Fibroblast of villous mesenchyme (primary cell): Measurements from ENCODE around the gene PPARGC1A. TPM values are rescaled to one million over a fixed set of nuclear protein-coding genes. Genes with fewer than 3 reads are reported as not detected.

Source experiments
- DNase-seq: peaks from one replicate; pipeline ENCODE4 v3.0.0-alpha.2; 2010; ENCODE audit warnings: low read depth
- H3K4me3 ChIP-seq: 2 replicates; pipeline ENCODE4 v1.5.1; 2011; ENCODE audit warnings: low read depth, mild to moderate bottlenecking, low read length
- CTCF ChIP-seq: IDR thresholded peaks from 2 replicates; pipeline ENCODE4 v1.5.1; 2012; ENCODE audit warnings: low read depth, mild to moderate bottlenecking, low read length; ENCODE audit not compliant: insufficient read depth
- total RNA-seq: library from RNA; depleted of rRNA; stranded (reverse); fragments of >200 nt; gene quantifications from 2 replicates; pipeline ENCODE4 v1.2.3, GENCODE V29; 2012

PPARGC1A gene
- total RNA-seq, 1 donor = 0.86 TPM

DNA sequence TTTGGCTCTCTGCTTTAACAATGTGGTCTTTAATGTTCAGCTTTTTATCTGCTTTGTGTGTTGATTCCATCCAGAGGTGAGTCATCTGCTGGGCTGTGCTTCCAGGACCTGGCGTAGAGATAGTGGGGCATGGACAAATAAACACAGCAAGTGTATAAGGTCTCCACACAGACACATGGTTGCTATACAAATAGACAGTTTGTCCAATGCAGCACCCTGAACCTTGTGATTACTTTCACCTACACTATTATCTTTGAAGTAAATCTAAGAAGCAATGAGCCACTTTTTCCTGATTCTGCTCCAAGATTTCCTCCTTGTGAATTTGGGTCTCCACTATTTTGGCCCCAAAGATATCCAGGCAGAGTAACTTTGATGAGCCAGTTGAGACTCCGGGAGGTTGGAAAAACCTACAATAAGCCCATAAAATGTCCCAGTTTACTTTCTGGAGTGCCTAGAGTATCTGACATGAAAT is 12.1 kb downstream of the PPARGC1A start:
- no peak overlapping the region for H3K4me3 ChIP-seq
- no peak for TF ChIP-seq CTCF
- peak; percentile 42 for DNase-seq

DNA sequence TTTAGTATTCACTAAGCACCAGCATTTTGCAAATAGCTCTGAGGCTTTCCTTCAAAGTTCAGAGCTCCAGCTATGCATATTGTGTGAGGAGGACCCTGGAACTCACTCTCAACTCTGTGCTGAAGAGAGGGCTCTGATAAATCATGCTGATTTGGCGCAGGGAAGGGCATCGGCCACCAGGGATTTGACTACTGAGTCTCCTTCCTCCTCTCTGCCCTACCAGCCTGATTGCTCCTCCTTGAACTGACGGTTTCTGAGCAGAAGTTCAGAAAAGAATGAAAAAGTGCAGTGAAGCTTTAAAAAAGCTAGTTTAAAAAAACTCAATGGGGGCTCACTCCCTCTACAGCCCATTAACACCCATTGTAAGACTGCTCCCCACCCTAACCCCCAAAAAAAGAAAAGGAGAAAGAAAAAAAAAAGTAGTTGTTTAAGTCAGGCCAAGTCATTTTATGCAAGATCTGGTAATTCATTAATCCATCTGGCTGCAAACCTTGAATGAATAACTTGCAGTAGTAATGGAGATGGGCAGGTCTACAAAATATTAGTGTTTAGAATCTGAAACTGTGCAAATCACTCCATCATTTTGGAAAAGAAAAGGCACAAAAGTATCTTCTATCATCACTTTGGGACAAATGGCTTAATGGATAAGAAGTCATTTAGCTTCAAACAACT is 13.3 kb downstream of the PPARGC1A start:
- DNase-seq = no peak

GRCh38 chr4:23875317-23875716 is 14.5 kb downstream of the PPARGC1A start:
- no peak for DNase-seq
- TF ChIP-seq CTCF = no peak
- H3K4me3 ChIP-seq = no peak overlapping the region

More for the DNA sequence above, 13.3 kb downstream of the PPARGC1A start:
- TF ChIP-seq CTCF = no peak
- no peak overlapping the region for H3K4me3 ChIP-seq

DNA sequence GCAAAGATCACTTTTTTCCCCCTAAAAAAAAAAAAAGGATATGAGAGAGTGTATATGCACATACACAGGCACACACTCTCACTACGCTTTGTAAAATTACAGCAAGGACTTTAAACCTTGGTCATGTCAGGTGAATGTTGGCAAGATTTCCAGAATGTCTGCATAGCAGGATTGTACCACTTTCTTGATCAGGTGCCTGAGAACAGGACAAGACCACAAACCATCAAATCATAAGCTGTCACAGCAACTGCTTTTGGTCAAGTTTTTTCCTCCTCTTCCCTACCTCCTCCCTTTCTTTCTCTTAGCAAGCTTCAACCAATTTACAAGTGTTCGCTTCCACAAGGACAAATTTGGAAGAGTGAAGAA is 15.3 kb downstream of the PPARGC1A start:
- H3K4me3 ChIP-seq = no peak overlapping the region
- no peak for DNase-seq
- no peak for TF ChIP-seq CTCF

DNA sequence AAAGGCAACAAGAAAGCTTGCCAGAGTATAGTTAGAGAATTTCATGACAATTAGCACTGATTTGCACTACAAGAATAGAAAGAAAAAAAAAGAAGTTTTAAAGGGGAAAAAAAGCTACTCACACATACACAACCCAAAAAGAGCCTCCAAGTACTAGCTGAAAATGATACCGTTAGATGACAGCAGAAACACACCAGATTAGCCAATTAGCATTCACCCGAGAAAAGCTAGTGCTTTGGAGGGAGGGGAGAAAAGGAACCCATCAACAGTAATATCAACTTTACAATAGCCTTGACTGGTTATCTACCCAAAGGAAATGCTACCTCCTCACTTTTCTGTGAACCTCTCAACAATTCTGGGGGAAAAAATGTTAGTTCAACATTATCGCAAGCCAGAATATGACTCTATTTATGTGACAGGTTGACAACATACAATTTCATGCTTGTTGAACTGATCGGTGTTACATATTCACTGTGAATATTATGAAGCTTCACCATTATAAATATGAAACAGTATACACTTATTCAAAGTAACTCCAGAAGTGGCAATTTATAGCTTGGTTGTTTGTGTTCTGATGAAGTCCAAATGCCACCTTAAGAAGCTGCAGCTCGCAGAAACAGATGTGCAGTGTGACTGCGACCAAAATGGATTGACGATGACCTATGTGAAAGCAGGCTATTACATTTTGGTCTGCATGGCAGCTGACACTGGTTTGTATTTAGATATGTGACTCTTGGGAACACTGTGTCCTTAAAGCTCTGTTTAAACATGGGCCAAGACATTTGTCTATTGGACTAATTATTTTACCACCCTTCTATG is 15.9 kb downstream of the PPARGC1A start:
- no peak for DNase-seq
- no peak overlapping the region for H3K4me3 ChIP-seq
- TF ChIP-seq CTCF = no peak

- no peak for DNase-seq
- no peak overlapping the region for H3K4me3 ChIP-seq
- TF ChIP-seq CTCF = no peak
Measured at GRCh38 chr4:23871426-23871825, 18.4 kb downstream of the PPARGC1A start.
